Sigmoid colon (tissue), 3 donors: ENCODE results near the gene DOCK9.

Source experiments
- POLR2A ChIP-seq, 2 donors: fragments of 450-650 bp; IDR thresholded peaks; one replicate each; pipeline ENCODE4 v1.6.1; 2016; ENCODE audit warnings: antibody characterized with exemption in 2 of 2, mild to moderate bottlenecking in 2 of 2, moderate library complexity in 2 of 2
- TF ChIP-seq, protein P1 (sequence below), 4 experiments: fragments of 450-650 bp in 3 of 4; fragments of 200-600 bp in 1 of 4; IDR thresholded peaks; one replicate each; pipeline ENCODE4 v1.5.1; 2016 to 2019; ENCODE audit warnings: antibody characterized with exemption in 4 of 4, mild to moderate bottlenecking in 3 of 4, moderate library complexity in 2 of 4

DNA sequence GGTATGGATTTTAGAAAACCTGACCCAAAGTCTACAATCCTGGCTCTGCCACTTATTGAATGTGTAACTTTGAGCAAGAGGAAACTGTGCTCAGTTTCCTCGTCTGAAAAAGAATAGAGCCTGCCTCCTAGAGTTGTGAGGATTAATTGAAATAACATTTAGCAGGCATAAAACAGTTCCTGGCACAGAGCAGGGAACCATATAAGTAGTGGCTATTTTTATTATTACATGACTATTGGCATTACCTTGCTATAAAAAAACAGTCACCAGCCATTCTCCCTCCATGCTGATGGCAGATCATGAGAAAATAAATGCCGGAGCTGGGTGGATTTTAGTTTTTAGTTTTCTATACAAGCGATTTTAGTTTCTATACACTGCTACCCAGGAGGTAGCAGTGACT is 5.8 kb downstream of the DOCK9 start:
- TF ChIP-seq, protein P1, sequence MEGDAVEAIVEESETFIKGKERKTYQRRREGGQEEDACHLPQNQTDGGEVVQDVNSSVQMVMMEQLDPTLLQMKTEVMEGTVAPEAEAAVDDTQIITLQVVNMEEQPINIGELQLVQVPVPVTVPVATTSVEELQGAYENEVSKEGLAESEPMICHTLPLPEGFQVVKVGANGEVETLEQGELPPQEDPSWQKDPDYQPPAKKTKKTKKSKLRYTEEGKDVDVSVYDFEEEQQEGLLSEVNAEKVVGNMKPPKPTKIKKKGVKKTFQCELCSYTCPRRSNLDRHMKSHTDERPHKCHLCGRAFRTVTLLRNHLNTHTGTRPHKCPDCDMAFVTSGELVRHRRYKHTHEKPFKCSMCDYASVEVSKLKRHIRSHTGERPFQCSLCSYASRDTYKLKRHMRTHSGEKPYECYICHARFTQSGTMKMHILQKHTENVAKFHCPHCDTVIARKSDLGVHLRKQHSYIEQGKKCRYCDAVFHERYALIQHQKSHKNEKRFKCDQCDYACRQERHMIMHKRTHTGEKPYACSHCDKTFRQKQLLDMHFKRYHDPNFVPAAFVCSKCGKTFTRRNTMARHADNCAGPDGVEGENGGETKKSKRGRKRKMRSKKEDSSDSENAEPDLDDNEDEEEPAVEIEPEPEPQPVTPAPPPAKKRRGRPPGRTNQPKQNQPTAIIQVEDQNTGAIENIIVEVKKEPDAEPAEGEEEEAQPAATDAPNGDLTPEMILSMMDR (IDR thresholded peaks at IDR 0.05), result no peak
- TF ChIP-seq POLR2A (IDR thresholded peaks at IDR 0.05), result no peak
